GM19395 (cell line): Measurements from ENCODE around the gene GCH1.
A peak's percentile ranks its signal among the peaks of the same experiment; 100 is the strongest.
"Not testable (repeated sequence)": the region's sequence is repeated elsewhere in the genome, so short reads cannot be mapped to it uniquely, and the experiment has no call there.

Source experiments
- ATAC-seq: cut with Tn5 transposase; IDR thresholded peaks from one replicate; pipeline ENCODE4 v1.9.1; 2021; ENCODE audit warnings: mild to moderate bottlenecking, moderate library complexity; ENCODE audit not compliant: unreplicated experiment

GCH1 gene

DNA sequence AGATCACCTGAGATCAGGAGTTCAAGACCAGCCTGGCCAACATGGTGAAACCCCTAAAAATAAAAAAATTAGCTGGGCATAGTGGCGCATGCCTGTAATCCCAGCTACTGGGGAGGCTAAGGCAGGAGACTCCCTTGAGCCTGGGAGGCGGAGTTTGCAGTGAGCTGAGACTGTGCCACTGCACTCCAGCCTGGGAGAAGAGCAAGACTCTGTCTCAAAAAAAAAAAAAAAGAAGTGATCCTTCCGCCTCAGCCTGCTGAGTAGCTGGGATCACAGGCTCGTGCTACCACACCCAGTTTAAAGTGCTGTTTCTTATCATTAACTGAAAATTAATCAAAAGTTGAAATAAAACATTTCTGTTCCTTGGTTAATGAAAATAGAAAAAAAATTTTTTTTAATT lies 6.3 kb upstream of the GCH1 start:
- ATAC-seq = not testable (repeated sequence)

DNA sequence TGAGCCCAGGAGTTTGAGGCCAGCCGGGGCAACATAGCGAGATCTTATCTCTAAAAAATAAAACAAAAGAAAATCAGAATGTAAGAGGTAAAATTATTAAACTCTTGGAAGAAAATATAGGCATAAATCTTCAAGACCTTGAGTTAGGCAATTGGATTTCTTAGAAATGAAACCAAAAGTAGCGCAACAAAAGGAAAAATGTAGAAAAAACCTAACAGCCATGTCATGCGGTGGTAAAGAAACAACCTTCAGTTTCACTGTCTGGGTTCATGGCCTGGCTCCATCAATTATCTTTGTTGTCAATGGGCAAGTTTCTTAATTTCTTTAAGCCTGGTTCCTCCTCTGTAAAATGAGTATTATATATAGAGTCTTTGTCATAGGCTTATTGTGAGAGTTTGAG lies 5.6 kb upstream of the GCH1 start:
- ATAC-seq = peak; percentile 69

DNA sequence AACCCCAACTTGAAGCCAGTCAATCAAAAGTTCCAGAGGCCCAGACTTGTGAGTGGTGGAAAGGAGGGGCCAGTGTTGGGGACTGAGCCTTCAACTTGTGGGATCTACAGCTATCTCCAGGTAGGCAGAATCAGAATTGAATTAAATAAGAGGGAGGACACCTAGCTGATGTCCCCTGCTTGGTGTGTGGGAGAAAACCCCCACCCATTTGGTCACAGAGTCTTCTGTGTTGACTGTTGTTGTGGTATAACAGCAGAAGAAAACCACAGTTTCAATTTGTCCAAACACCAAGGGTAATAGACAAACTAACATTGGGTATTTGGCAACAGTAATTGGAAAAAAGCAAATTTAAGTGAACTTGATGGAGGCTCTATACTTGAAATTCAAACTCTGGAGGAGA lies 3.4 kb upstream of the GCH1 start:
- ATAC-seq = no peak

DNA sequence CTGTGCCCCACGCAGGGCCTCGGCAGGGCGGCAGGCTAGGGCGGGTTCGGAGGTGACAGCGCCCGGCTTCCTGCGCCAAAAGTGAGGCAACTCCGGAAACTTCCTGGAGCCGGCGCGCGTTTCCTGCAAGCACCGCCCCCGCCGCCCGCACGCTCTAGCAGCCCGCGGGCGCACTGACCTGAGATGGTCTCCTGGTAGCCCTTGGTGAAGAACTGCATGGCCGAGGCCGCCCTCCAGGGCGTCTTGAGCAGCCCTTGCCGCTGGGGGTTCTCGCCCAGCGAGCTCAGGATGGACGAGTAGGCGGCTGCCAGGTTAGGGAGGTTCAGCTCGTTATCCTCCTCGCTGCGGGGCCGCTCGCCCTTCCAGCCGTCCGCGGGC lies 494 bp downstream of the GCH1 start:
- peak; percentile 57 for ATAC-seq

DNA sequence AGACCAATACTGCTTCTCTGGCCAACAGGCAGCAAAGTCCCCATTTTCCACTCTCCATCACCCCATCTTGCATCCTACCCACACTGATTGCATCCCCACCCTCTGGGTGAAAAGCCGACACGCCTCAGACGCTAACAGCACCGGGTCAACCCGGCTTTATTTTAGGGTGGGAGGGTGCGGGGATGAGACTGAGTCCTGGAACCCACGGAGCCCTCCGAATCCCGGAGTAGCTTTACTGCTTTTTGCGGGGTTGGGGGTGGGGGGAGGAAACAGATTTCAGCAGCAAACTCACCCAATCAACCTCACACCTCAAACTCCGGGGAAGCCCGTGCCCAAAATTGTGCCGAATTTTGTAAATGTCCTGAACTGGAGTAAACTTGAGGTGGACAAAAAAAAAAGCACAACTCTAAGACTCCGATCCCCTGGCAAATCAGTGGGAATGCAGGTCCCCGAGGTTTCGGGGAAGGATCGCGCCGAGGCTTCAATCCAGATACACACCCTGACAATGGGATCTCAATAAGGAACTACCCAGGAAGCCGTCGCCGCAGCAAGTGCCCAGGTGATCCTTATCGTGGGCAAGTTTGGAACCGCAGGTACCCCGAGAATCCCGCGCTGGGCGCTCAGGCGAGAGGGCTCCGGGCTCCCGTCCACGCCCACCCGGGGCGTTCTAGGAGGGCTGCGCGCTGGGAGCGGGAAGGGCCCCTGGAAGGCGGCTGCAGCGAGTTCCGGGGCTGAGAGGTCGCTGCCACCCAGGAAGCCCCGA lies 1.1 kb downstream of the GCH1 start:
- ATAC-seq = no peak

DNA sequence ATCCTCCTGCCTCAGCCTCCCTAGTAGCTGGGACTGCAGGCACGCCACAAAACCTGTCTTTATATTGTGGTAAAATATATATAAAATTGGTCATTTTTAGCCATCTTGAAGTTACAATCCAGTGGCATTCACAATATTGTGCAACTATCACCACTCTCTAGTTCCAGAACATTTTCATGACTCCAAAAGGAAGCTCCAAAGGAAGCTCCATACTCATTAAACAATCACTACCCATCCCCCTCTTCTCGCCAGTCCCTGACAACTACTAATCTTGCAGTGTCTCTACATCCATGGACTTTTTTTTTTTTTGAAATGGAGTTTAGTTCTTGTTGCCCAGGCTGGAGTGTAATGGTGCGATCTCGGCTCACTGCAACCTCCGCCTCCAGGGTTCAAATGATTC lies 3.1 kb downstream of the GCH1 start:
- ATAC-seq = no peak

DNA sequence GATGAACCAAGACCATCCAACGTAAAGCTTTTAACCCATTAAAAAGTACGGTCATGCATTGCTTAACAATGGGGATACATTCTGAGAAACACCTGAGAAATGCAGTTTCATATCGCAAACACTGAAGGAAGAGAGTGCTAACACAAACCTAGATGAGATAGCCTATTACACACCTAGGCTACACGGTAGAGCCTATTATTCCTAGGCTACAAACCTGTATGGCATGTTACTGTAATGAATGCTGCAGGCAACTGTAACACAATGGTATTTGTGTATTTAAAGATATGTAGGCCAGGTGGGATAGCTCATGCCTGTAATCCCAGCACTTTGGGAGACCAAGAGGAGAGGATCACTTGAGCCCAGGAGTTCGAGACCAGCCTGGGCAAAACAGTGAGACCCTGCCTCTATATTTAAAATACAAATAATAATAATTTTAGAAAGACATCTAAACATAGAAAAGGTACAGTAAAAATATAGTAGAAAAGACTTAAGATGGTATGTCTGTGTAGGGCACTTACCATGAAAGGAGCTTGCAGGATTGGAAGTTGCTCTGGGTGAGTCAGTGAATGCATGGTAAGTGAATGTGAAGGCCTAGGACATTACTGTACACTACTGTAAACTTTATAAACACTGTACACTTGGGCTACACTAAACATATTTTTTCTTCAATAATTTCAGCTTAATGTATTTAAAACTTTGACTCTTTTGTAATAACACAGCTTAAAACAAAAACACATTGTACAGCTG lies 4.6 kb downstream of the GCH1 start:
- not testable (repeated sequence) for ATAC-seq

DNA sequence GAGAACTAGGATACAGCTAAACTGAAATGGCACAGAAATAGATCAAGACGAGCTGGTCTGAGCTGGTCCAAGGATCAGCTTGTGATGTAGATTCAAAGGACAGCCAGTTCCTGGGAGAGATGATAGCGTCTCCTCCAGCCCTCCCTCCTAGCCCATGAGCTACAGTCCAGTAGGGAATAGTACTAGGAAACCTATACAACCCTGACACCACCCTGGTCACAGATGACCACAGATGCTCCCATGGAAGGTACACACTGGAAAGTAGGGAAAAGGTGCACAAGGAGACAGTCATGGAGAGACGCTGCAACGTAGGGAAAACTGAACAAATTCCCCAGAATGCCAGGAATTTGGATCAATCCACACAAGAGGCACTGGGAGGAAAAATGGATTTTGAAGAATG lies 6.9 kb downstream of the GCH1 start:
- ATAC-seq = no peak

DNA sequence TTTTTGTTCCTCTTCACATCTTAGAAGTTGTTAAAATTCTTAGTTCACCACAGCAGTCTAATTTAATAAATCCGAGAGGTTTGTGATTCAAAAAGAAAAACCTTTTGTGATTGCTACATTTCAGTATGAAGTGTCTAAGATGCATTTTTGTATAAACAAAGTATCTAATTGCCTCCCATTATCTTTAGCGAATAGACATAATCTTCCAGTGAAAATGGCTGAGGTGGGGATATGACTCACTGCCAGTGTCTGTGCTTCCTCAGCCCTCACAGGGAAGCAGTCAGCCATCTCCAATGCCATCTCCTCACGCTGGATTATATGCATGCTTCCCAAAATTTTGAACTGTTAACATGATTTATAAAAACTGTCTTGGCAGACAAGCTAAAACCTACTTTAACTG lies 7.6 kb downstream of the GCH1 start:
- no peak for ATAC-seq

DNA sequence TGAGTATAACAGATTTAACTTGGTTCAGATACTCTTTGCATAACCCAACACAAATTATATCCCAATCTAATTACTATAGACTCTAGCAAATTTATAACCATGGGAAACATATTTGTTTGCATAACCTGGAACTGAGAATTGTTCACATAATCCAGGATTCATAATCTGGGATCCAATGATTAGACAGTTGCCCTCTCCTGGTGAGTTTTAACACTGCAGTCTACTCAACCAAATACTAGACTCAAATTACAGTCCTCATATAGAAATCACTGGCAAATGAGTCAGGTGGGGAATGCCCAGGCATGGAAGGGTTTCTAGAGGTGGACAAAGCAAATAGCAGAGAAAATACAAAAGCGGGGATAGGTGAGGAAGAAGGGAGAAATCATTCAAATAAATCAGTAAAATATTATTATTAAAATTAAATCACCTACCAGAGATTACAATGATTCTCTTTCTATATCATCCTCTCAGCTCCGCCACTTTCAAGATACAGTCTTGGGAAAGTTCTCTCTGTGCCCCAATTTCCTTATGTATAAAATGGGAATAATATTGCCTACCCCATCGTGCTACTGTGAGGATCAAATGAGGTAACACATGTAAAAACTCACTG lies 9.4 kb downstream of the GCH1 start:
- ATAC-seq = no peak

DNA sequence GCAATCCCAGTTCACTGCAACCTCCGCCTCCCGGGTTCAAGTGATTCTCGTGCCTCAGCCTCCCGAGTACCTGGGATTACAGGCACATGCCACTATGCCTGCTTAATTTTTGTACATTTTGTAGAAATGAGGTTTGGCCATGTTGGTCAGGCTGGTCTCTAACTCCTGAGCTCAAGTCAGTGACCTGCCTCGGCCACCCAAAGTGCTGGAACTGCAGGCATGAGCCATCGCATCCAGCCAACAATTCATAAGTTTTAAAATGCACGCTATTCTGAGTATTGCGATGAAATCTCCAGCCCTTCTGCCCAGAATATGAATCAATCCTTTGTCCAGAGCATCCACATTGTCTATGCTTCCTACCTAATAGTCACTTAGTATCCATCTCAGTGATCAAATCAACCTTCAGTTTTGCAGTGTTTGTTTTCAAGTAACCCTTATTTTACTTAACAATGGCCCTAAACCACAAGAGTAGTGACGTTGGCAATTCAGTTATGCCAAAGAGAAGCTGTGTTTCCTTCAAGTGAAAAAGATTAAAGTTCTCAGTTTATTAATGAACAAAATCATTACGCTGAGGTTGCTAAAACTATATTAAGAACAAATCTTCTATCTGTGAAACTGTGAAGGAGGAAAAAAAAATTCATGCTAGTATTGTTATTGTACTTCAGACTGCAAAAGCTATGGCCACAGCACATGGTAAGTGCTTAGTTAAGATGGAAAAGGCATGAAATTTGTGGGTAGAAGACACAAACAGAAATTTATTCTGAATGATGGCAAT lies 11.0 kb downstream of the GCH1 start:
- no peak for ATAC-seq

DNA sequence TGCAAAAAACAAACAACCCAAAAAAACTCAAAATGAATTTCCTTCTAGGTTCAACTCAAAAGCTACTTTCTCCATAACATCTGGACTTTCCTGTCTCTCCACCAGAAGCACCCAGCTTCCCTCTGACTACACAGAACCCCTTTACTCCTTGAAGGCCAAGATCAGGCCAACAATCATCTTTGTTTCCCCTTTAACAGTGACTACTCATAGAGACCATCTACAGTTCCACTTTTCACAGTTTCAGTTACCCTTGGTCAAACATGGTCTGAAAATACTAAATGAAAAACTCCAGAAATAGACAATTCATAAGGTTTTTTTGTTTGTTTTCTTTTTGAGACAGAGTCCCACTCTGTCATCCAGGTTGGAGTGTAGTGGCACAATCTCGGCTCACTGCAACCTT lies 11.8 kb downstream of the GCH1 start:
- peak; percentile 92 for ATAC-seq

DNA sequence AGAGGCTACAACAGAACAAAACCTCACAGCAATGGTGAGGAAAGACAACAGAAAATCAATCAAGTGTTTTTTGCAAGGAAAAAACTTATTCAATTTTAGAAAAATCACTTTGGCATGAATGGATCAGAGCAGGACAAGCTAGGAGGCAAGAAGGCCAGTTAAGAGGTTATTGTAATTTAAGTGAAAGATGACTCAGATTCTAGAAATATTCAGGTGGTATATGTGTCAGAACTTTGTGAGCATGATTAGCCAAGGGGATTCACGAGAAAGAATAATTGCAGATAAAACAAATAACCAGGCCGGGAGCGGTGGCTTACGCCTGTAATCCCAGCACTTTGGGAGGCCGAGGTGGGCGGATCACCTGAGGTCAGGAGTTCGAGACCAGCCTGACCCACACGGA lies 12.7 kb downstream of the GCH1 start:
- no peak for ATAC-seq

DNA sequence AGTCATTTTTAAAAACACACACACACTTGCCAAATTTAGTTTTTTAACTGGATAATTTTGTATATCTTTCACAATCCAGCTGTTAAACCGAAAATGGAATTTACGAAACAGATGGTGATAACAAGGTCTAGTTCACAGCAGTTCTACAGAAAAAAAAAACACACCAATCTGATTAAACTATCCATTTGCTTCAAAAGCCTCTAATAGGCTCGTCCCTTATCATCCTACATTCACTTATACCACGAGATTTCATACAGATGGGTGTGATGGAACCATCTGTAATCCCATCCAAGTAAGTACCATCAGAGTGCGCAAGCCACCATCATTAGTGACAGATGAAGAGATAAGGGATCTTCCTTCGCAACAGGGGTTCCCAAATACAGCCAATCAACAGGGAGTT lies 20.1 kb downstream of the GCH1 start:
- no peak for ATAC-seq

DNA sequence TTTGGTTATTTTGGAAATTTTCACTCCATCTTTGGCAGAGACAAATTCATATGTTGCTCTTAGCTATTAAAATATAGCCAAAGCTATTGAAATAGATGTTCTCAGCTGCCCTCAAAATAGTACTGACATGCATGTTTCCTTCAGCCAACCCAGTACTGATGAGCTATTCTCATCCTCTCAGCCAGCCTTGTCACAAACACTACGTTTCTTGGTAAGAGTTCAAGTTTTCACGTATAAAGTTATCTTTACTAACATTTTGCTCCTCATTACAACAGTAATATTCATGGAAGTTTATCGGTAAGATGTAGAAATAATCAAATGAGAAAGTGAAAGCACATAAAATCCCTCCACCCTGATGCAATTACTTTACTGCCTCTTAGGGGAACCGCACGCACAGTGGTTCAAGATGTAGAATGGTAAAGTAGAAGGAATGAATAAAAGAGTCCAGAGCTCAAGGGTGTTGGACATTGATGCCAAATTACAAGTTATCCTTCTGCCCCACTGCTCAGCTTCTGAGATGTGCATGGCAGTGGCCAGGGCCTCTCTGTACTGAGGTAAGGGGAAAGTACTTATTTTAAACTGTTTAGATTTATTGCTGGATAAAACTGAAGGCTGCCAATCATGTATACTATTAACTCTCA lies 20.7 kb downstream of the GCH1 start:
- ATAC-seq = peak; percentile 53

DNA sequence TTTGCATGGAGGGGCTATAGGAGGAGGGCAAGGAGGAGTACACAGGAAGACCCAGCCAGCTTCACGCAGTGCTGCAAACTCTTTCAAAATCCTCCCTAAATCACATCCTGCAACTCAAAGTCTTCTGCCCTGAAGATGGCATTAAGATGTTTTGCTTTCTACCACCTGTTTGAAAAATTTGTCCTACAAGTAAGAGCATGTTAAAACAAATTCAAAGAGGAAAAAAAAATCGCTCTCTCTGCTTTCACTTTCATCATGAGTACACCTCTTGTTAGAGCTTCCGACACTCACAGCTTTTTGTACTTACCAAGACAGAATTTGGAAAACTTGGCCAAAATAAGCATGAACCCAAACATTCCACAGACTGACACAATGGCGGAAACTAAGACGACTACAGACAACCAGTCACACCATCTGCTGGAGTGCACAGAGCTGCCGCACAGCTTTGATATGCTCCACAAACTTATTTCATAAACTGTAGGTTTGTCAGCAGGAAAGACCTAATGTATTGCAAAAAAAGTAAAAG lies 21.3 kb downstream of the GCH1 start:
- ATAC-seq = peak; percentile 76

DNA sequence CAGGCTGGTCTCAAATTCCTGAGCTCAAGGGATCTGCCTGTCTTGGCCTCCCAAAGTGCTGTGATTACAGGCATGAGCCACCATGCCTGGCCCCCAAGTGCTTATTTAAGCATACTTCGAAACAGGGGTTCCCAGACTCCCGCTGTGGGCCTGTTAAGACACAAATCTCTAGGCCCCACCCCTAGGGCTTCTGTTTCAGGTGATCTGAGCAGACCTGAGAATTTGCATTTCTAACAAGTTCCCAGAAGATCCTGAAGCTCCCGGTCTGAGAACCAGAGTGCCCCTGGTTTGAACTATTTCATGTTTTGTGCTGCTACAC lies 25.0 kb downstream of the GCH1 start:
- no peak for ATAC-seq

DNA sequence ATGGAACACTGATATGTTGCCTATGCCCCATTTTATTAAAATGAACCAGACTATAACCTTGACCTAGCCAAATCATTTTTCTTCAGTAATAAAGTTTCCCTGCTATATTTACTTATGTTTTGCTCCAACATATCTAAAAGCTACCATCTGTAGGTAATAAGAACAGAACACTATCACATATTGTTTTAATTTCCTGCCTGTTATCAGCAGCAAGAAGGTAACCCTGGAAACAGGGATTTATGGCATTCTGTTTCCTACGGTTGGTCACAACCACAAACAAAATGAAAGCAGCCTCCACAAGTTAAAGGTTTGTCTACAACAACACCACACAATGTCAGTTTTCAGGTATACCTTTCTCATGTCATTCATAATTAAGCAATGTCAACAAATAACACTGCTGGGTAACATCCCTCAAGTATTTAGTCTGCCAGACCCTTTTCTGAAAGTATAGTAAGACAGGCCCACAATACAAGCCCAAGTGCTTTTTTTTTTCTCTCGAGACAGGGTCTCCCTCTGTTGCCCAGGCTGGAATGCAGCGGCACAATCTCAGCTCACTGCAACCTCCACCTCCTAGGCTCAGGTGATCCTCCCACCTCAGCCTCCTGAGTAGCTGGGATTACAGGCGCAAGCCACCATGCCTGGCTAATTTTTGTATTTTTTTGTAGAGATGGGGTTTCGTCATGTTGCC lies 25.5 kb downstream of the GCH1 start:
- ATAC-seq = no peak

DNA sequence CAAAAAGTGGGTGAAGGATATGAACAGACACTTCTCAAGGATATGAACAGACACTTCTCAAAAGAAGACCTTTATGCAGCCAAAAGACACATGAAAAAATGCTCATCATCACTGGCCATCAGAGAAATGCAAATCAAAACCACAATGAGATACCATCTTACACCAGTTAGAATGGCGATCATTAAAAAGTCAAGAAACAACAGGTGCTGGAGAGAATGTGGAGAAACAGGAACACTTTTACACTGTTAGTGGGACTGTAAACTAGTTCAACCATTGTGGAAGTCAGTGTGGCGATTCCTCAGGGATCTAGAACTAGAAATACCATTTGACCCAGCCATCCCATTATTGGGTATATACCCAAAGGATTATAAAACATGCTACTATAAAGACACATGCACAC lies 27.0 kb downstream of the GCH1 start:
- ATAC-seq = not testable (repeated sequence)
